Activated T-cell treated with anti-CD3 and anti-CD28 coated beads for 24 hours (primary cell): ENCODE results near the gene SIGLEC8.
"Not testable (repeated sequence)": the region's sequence is repeated elsewhere in the genome, so short reads cannot be mapped to it uniquely, and the experiment has no call there.

Experiments
- DNase-seq: peaks from one replicate; pipeline ENCODE4 v3.0.0-alpha.2; 2020; ENCODE audit warnings: low read depth

SIGLEC8 gene

GRCh38 chr19:51447510-51447909, 10.7 kb downstream of the SIGLEC8 start:
- DNase-seq = not testable (repeated sequence)

GRCh38 chr19:51441410-51442390, 16.6 kb downstream of the SIGLEC8 start:
- peak; percentile 90 for DNase-seq

- DNase-seq = peak; percentile 66
Observed at GRCh38 chr19:51440846-51441409, 17.3 kb downstream of the SIGLEC8 start.

GRCh38 chr19:51440052-51440451, 18.2 kb downstream of the SIGLEC8 start:
- no peak for DNase-seq

- DNase-seq = no peak
Observed at GRCh38 chr19:51439021-51439465, 19.2 kb downstream of the SIGLEC8 start.

GRCh38 chr19:51434456-51434855, 23.8 kb downstream of the SIGLEC8 start:
- no peak for DNase-seq

GRCh38 chr19:51433043-51433442, 25.2 kb downstream of the SIGLEC8 start:
- no peak for DNase-seq

GRCh38 chr19:51431124-51431523, 27.1 kb downstream of the SIGLEC8 start:
- no peak for DNase-seq

- DNase-seq = no peak
Observed at GRCh38 chr19:51430221-51430620, 28.0 kb downstream of the SIGLEC8 start.

- no peak for DNase-seq
Observed at GRCh38 chr19:51427201-51427600, 31.1 kb downstream of the SIGLEC8 start.

- peak; percentile 82 for DNase-seq
Observed at GRCh38 chr19:51422053-51422448, 36.2 kb downstream of the SIGLEC8 start.

- DNase-seq = no peak
Observed at GRCh38 chr19:51421229-51422052, 36.8 kb downstream of the SIGLEC8 start.

GRCh38 chr19:51420511-51420910, 37.7 kb downstream of the SIGLEC8 start:
- not testable (repeated sequence) for DNase-seq

- no peak for DNase-seq
Observed at GRCh38 chr19:51418707-51419106, 39.5 kb downstream of the SIGLEC8 start.

GRCh38 chr19:51417810-51418157, 40.5 kb downstream of the SIGLEC8 start:
- no peak for DNase-seq

- DNase-seq = no peak
Observed at GRCh38 chr19:51417107-51417809, 41.0 kb downstream of the SIGLEC8 start, which contains the start of gene SIGLEC10. Gene SIGLEC10, minus strand, starts transcription at chr19:51417642. Its CDS starts 61 bp downstream, at chr19:51417581.

- not testable (repeated sequence) for DNase-seq
Observed at GRCh38 chr19:51416422-51416821, 41.8 kb downstream of the SIGLEC8 start.

GRCh38 chr19:51415187-51415586, 43.1 kb downstream of the SIGLEC8 start:
- DNase-seq = no peak

- DNase-seq = no peak
Observed at GRCh38 chr19:51410950-51411748, 47.1 kb downstream of the SIGLEC8 start.

- no peak for DNase-seq
Observed at GRCh38 chr19:51407511-51408131, 50.6 kb downstream of the SIGLEC8 start.
